ENCODE results near the gene EDARADD. TPM values are rescaled to one million over a fixed set of nuclear protein-coding genes. Genes with fewer than 3 reads are reported as not detected.

The EDARADD gene
- total and polyA plus RNA-seq, 2 of the 8 experiments (the other 6 are each of a cell fraction or from before 2014, with no cell fraction given), result 3.4 to 6.1 TPM

DNA sequence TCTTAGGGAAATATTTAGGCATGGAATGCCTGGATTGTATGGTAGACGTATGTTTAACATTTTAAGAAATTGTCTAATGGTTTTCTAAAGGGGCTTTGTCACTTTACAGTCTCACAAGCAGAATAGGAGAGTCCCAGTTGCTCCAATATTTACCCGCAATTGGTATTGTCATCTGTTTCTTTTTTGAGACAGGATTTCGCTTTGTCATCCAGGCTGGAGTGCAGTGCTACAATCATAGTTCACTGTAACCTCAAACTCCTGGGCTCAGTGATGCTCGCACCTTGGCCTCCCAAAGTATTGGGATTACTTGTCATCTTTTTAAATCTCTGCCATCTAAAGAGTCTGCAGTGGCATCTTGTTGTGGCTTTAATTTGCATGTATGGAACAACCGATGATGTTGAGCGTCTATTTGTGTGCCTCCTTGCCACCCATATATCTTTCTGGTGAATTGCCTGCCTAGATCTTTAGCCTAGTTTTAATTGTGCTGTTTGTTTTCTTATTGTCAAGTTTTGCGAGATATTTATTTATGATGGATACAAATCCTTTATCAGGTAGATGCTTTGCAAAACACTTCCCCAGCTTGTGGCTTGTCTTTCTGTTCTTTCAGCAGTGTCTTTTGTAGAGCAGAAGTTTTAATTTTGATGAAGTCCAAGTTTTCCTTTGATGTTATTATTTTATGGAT is 32.0 kb upstream of the EDARADD start:
- H3K9ac ChIP-seq (replicated peaks in 1 of 4; ENCODE audit: extremely low read depth in 1 of 4, low read depth in 3 of 4, low read length in 3 of 4), result no peak overlapping the region
- WGBS, 2 experiments (ENCODE audit: extremely low coverage in 1 of 2, insufficient coverage in 1 of 2, insufficient read length in 1 of 2, insufficient replicate concordance in 2 of 2, low coverage in 1 of 2, low lambda C conversion rate in 2 of 2, missing lambda C conversion rate in 1 of 2), result 92% methylated on average over 7 of the region's 7 CpGs; no CpG with 5 or more reads in 1 of the 2 experiments
- H3K79me2 ChIP-seq (ENCODE audit: control insufficient read depth in 1 of 2, insufficient read depth in 2 of 2, low read length in 2 of 2), result no peaks in the 10 kb centered on the region
- H3K36me3 ChIP-seq (ENCODE audit: control insufficient read depth in 2 of 4, insufficient read depth in 4 of 4, low read length in 3 of 4), result no peaks in the 10 kb centered on the region
- H3K4me2 ChIP-seq (ENCODE audit: insufficient read depth in 1 of 2, low read depth in 2 of 2, low read length in 2 of 2), result no peak overlapping the region
- H3K9me3 ChIP-seq (ENCODE audit: insufficient read depth in 2 of 2, low read depth in 1 of 2, low read length in 1 of 2), result no peaks in the 10 kb centered on the region
- no peaks in the 10 kb centered on the region for H3K27me3 ChIP-seq (replicated peaks in 1 of 4; ENCODE audit: control insufficient read depth in 3 of 4, extremely low read depth in 1 of 4, insufficient read depth in 3 of 4, low read length in 3 of 4)
- H4K8ac ChIP-seq (ENCODE audit: extremely low read depth, insufficient read depth, low read length), result no peak overlapping the region
- POLR2A ChIA-PET (ENCODE audit: partially characterized antibody), result no interaction called here
- H2BK120ac ChIP-seq (replicated peaks; ENCODE audit: low read depth, low read length), result no peak overlapping the region
- CTCF ChIA-PET (ENCODE audit: partially characterized antibody), result no interaction called here
- H2BK5ac ChIP-seq (ENCODE audit: low read depth, low read length), result no peak overlapping the region
- H2AFZ ChIP-seq (ENCODE audit: low read length), result no peak overlapping the region
- no peak overlapping the region for H2AK5ac ChIP-seq (ENCODE audit: low read depth, low read length)
- no peaks in the 10 kb centered on the region for H3K79me1 ChIP-seq (ENCODE audit: low read depth, low read length)
- H4K20me1 ChIP-seq (replicated peaks in 1 of 2; ENCODE audit: control insufficient read depth in 1 of 2, insufficient read depth in 2 of 2, low read length in 2 of 2), result no peaks in the 10 kb centered on the region
- no peaks in the 10 kb centered on the region for H3K4me1 ChIP-seq (replicated peaks in 1 of 4; ENCODE audit: control insufficient read depth in 3 of 4, insufficient read depth in 4 of 4, low read length in 3 of 4)
- DNase-seq (ENCODE audit: low read depth in 1 of 2, low spot score in 2 of 2), result peak in 1 of 2 experiments; percentile 17
- no peak overlapping the region for H4K91ac ChIP-seq (replicated peaks; ENCODE audit: insufficient read length, low read length)
- H3K23me2 ChIP-seq (ENCODE audit: low read depth, low read length), result no peaks in the 10 kb centered on the region
- no peak overlapping the region for H2BK20ac ChIP-seq (ENCODE audit: low read length)
- H3K18ac ChIP-seq (ENCODE audit: extremely low read depth, low read length), result no peak overlapping the region
- TF ChIP-seq TAF7 (optimal IDR thresholded peaks at IDR 0.05; ENCODE audit: borderline replicate concordance, low read depth, low read length) (no peak), EGR1 (IDR thresholded peaks at IDR 0.05; ENCODE audit: borderline replicate concordance, low read depth, low read length) (no peak), YY1 (IDR thresholded peaks at IDR 0.05; ENCODE audit: low read depth, low read length) (no peak), CBX5 (IDR thresholded peaks at IDR 0.05; ENCODE audit: low read depth, low read length) (no peak), POU5F1 (IDR thresholded peaks at IDR 0.05; ENCODE audit: low read depth, low read length) (no peak)
- no peak overlapping the region for H3K23ac ChIP-seq (ENCODE audit: insufficient read length)
- H3K27ac ChIP-seq (ENCODE audit: low read depth, low read length), result no peak overlapping the region
- no peak overlapping the region for H3K14ac ChIP-seq (ENCODE audit: insufficient read length)
- no peak overlapping the region for H4K5ac ChIP-seq (ENCODE audit: insufficient read length, low read depth, low read length)
- no peak overlapping the region for H3K4ac ChIP-seq (replicated peaks; ENCODE audit: insufficient read length, low read depth, low read length)
- FAIRE-seq, result no peak
- H3K56ac ChIP-seq (replicated peaks; ENCODE audit: insufficient read length, low read depth, low read length), result no peak overlapping the region
- H2BK15ac ChIP-seq (ENCODE audit: low read length), result no peak overlapping the region
- H3K4me3 ChIP-seq (ENCODE audit: extremely low read depth in 1 of 4, insufficient read depth in 2 of 4, low read depth in 3 of 4, low read length in 4 of 4), result no peak overlapping the region
- H2BK12ac ChIP-seq (ENCODE audit: low read depth, low read length), result no peak overlapping the region
